H1 (cell line): ENCODE data around the gene CHST11. TPM values are rescaled to one million over a fixed set of nuclear protein-coding genes. Genes with fewer than 3 reads are reported as not detected.

Experiments
- CTCF ChIA-PET: fragments of 300-600 bp; sonication (Branson Sonifier 250); formaldehyde crosslinking; loops from one replicate; lab custom pipeline; 2021; ENCODE audit not compliant: partially characterized antibody; lab: Charles Lee
- POLR2A ChIA-PET: fragments of 300-600 bp; sonication (Branson Sonifier 250); formaldehyde crosslinking; loops from one replicate; lab custom pipeline; 2021; ENCODE audit warnings: inconsistent platforms; ENCODE audit not compliant: partially characterized antibody; lab: Charles Lee
- DNase-seq, 2 experiments: peaks; one replicate each; pipeline versions ENCODE4 v3.0.0 to v3.0.0-alpha.2; 2010 to 2022; ENCODE audit warnings: low spot score in 2 of 2, low read depth in 1 of 2, mixed read lengths in 1 of 2
- FAIRE-seq: peaks from 2 replicates; lab custom pipeline; 2011; peaks lifted over from hg19 to GRCh38; lab: Jason Lieb, UNC
- H2AFZ ChIP-seq: 2 replicates; pipeline ENCODE4 v1.8.1; 2012; ENCODE audit warnings: low read length, inconsistent platforms
- H2AK5ac ChIP-seq: 2 replicates; pipeline ENCODE4 v1.6.1; 2013; ENCODE audit warnings: low read depth, low read length
- H2BK120ac ChIP-seq: replicated peaks from 2 replicates; pipeline ENCODE3; 2013; ENCODE audit warnings: low read depth, low read length, inconsistent platforms
- H2BK12ac ChIP-seq: 2 replicates; pipeline ENCODE4 v1.6.1; 2013; ENCODE audit warnings: low read depth, low read length
- H2BK15ac ChIP-seq: 2 replicates; pipeline ENCODE4 v1.6.1; 2013; ENCODE audit warnings: low read length
- H2BK20ac ChIP-seq: 2 replicates; pipeline ENCODE4 v1.6.1; 2013; ENCODE audit warnings: low read length
- H2BK5ac ChIP-seq: 2 replicates; pipeline ENCODE4 v1.6.1; 2013; ENCODE audit warnings: low read depth, low read length
- H3K14ac ChIP-seq: 2 replicates; pipeline ENCODE4 v1.6.1; 2013; ENCODE audit warnings: inconsistent platforms; ENCODE audit not compliant: insufficient read length
- H3K18ac ChIP-seq: 2 replicates; pipeline ENCODE4 v1.6.1; 2013; ENCODE audit warnings: low read length; ENCODE audit errors: extremely low read depth
- H3K23ac ChIP-seq: 2 replicates; pipeline ENCODE4 v1.6.1; 2013; ENCODE audit warnings: inconsistent platforms; ENCODE audit not compliant: insufficient read length
- H3K23me2 ChIP-seq: 2 replicates; pipeline ENCODE4 v1.6.1; 2013; ENCODE audit warnings: low read depth, low read length
- H3K27ac ChIP-seq: 2 replicates; pipeline ENCODE4 v1.6.1; 2011; ENCODE audit warnings: low read depth, low read length, inconsistent platforms
- H3K27me3 ChIP-seq, 4 experiments: replicated peaks in 1 of 4; 1 replicate in 1 of 4; 2 replicates in 3 of 4; pipeline versions ENCODE4 v1.6.1 to v1.8.1; 2011 to 2013; ENCODE audit warnings: low read length in 3 of 4, mild to moderate bottlenecking in 3 of 4, inconsistent platforms in 2 of 4, mixed read lengths in 2 of 4, moderate library complexity in 1 of 4; ENCODE audit not compliant: control insufficient read depth in 3 of 4, insufficient read depth in 3 of 4; ENCODE audit errors: extremely low read depth in 1 of 4
- H3K36me3 ChIP-seq, 4 experiments: 2 replicates each; pipeline versions ENCODE4 v1.6.1 to v1.8.1; 2011 to 2013; ENCODE audit warnings: mild to moderate bottlenecking in 4 of 4, low read length in 3 of 4, moderate library complexity in 2 of 4, control low read depth in 1 of 4, inconsistent platforms in 1 of 4; ENCODE audit not compliant: insufficient read depth in 4 of 4, control insufficient read depth in 2 of 4
- H3K4ac ChIP-seq: replicated peaks from 2 replicates; pipeline ENCODE3; 2013; ENCODE audit warnings: low read length, low read depth, mixed read lengths, inconsistent platforms; ENCODE audit not compliant: insufficient read length
- H3K4me1 ChIP-seq, 4 experiments: replicated peaks in 1 of 4; 1 replicate in 1 of 4; 2 replicates in 3 of 4; pipeline versions ENCODE4 v1.6.1 to v1.8.1; 2011 to 2013; ENCODE audit warnings: low read length in 3 of 4, inconsistent platforms in 2 of 4, mixed read lengths in 1 of 4; ENCODE audit not compliant: insufficient read depth in 4 of 4, control insufficient read depth in 3 of 4
- H3K4me2 ChIP-seq, 2 experiments: 2 replicates each; pipeline versions ENCODE4 v1.6.1 to v1.8.1; 2011 to 2013; ENCODE audit warnings: low read depth in 2 of 2, low read length in 2 of 2, control low read depth in 1 of 2, inconsistent platforms in 1 of 2, mild to moderate bottlenecking in 1 of 2; ENCODE audit not compliant: insufficient read depth in 1 of 2
- H3K4me3 ChIP-seq, 4 experiments: fragments of 200-600, 300-600 bp in 1 of 4; sonication (generic), shearing (Covaris generic), sonication (Bioruptor Twin) in 1 of 4; 2 replicates each; pipeline versions ENCODE4 v1.5.1 to v1.8.1; 2011 to 2016; ENCODE audit warnings: low read length in 4 of 4, low read depth in 3 of 4, control low read depth in 2 of 4, inconsistent platforms in 2 of 4, mild to moderate bottlenecking in 2 of 4, mixed read lengths in 1 of 4, moderate library complexity in 1 of 4; ENCODE audit not compliant: insufficient read depth in 2 of 4; ENCODE audit errors: extremely low read depth in 1 of 4
- H3K56ac ChIP-seq: replicated peaks from 2 replicates; pipeline ENCODE3; 2013; ENCODE audit warnings: low read depth, mild to moderate bottlenecking, mixed read lengths, low read length, inconsistent platforms; ENCODE audit not compliant: insufficient read length
- H3K79me1 ChIP-seq: 2 replicates; pipeline ENCODE4 v1.6.1; 2013; ENCODE audit warnings: low read depth, low read length, control low read depth
- H3K79me2 ChIP-seq, 2 experiments: 2 replicates each; pipeline versions ENCODE4 v1.6.1 to v1.8.1; 2012 to 2013; ENCODE audit warnings: low read length in 2 of 2, mild to moderate bottlenecking in 2 of 2, inconsistent platforms in 1 of 2; ENCODE audit not compliant: insufficient read depth in 2 of 2, control insufficient read depth in 1 of 2
- H3K9ac ChIP-seq, 4 experiments: replicated peaks in 1 of 4; 1 replicate in 1 of 4; 2 replicates in 3 of 4; pipeline versions ENCODE4 v1.6.1 to v1.8.1; 2011 to 2013; ENCODE audit warnings: low read depth in 3 of 4, low read length in 3 of 4, control low read depth in 2 of 4, mild to moderate bottlenecking in 2 of 4, moderate library complexity in 2 of 4, inconsistent platforms in 1 of 4; ENCODE audit errors: extremely low read depth in 1 of 4
- H3K9me3 ChIP-seq, 2 experiments: 2 replicates each; pipeline versions ENCODE4 v1.6.1 to v1.8.1; 2012 to 2013; ENCODE audit warnings: mild to moderate bottlenecking in 2 of 2, moderate library complexity in 2 of 2, control low read depth in 1 of 2, inconsistent platforms in 1 of 2, low read depth in 1 of 2, low read length in 1 of 2, mixed read lengths in 1 of 2; ENCODE audit not compliant: insufficient read depth in 2 of 2
- H4K20me1 ChIP-seq, 2 experiments: replicated peaks in 1 of 2; 2 replicates each; pipeline versions ENCODE3 to v1.8.1; 2011 to 2013; ENCODE audit warnings: inconsistent platforms in 2 of 2, low read length in 2 of 2, mild to moderate bottlenecking in 1 of 2; ENCODE audit not compliant: insufficient read depth in 2 of 2, control insufficient read depth in 1 of 2
- H4K5ac ChIP-seq: 2 replicates; pipeline ENCODE4 v1.6.1; 2013; ENCODE audit warnings: low read length, low read depth, mixed read lengths, inconsistent platforms; ENCODE audit not compliant: insufficient read length
- H4K8ac ChIP-seq: 2 replicates; pipeline ENCODE4 v1.8.0; 2013; ENCODE audit warnings: mild to moderate bottlenecking, moderate library complexity, low read length, inconsistent platforms; ENCODE audit not compliant: insufficient read depth; ENCODE audit errors: extremely low read depth
- H4K91ac ChIP-seq: replicated peaks from 2 replicates; pipeline ENCODE3; 2013; ENCODE audit warnings: low read length, mixed read lengths, inconsistent platforms; ENCODE audit not compliant: insufficient read length
- KDM1A ChIP-seq: fragments of 200-600, 300-600 bp; sonication (generic); IDR thresholded peaks from 2 replicates; pipeline ENCODE4 v1.7.1; 2016; ENCODE audit warnings: mild to moderate bottlenecking, low read length, borderline replicate concordance
- TBP ChIP-seq: IDR thresholded peaks from 2 replicates; pipeline ENCODE4 v1.6.1; 2011; ENCODE audit warnings: low read depth, low read length, improper control_type of control experiment
- WGBS, 2 experiments: shearing (Covaris generic) in 1 of 2; methylation state at CpG; one replicate each; pipeline versions ENCODE4 v1.1.6 to v1.1.7; 2013 to 2015; ENCODE audit warnings: low lambda C conversion rate in 2 of 2, mixed read lengths in 2 of 2, inconsistent platforms in 1 of 2, low coverage in 1 of 2, missing lambda C conversion rate in 1 of 2; ENCODE audit not compliant: insufficient replicate concordance in 2 of 2, insufficient coverage in 1 of 2, insufficient read length in 1 of 2; ENCODE audit errors: extremely low coverage in 1 of 2, missing lambda C conversion rate in 1 of 2; 5-methylcytosine and 5-hydroxymethylcytosine counted together
- polyA plus RNA-seq, 7 experiments: library from polyadenylated mRNA; depleted of rRNA in 3 of 7; stranded (reverse) in 5 of 7; unstranded in 2 of 7; fragments of >200 nt in 5 of 7; fragments of 200-250 nt in 2 of 7; gene quantifications; 1 replicate in 5 of 7; 2 replicates in 1 of 7; 4 replicates in 1 of 7; pipeline versions ENCODE4 v1.2.1 to v1.2.3, GENCODE V29; 2011 to 2013; ENCODE audit warnings: missing spikeins in 2 of 7, mixed read lengths in 2 of 7
- total RNA-seq: library from RNA; stranded (reverse); fragmentation: NEBNext Ultra II Directional; extraction: Animal tissue kit (Norgen Biotek cat#: 25700); gene quantifications from 2 replicates; pipeline ENCODE4 v1.2.1, GENCODE V29; 2021

CHST11 gene
- total and polyA plus RNA-seq, 2 of the 8 experiments (the other 6 are each of a cell fraction or from before 2014, with no cell fraction given): 14.4 to 20.8 TPM

DNA sequence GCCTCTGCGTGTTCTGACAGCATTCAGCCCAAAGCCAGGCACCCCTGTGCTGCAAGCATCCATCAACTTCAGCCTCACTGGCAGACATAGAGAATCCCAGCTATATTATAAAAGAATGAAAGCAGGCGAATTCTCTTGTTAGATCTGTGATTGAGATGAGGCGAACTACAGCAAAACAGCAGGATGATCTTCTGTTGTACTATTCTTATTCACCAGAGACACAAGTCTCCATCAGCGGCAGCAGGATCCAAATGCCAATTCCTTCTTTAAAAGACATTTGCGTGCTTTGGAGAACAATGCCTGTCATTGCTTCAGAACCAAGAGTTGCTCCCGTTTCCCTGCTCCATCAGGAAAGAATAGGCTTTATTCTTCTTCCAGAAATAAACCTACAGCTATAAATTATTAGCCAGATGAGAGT, 312.4 kb downstream of the CHST11 start:
- Histone ChIP-seq H2BK12ac (no peak overlapping the region), H2AK5ac (no peak overlapping the region), H3K27ac (no peak overlapping the region), H3K18ac (no peak overlapping the region), H3K27me3 (no peaks in the 10 kb centered on the region), H3K9ac (no peak overlapping the region), H3K79me1 (no peaks in the 10 kb centered on the region), H3K23ac (no peak overlapping the region), H2BK5ac (no peak overlapping the region), H3K4me3 (no peak overlapping the region), H4K91ac (no peak overlapping the region), H4K20me1 (no peaks in the 10 kb centered on the region), H4K8ac (no peak overlapping the region), H2BK15ac (no peak overlapping the region), H3K4me2 (0 out of 4 replicates have a peak overlapping the region, but pooled peaks have one; percentile 6 to 11), H3K4ac (no peak overlapping the region), H3K14ac (no peak overlapping the region), H2BK20ac (no peak overlapping the region), H3K9me3 (no peaks in the 10 kb centered on the region), H3K36me3 (no peaks in the 10 kb centered on the region), H2AFZ (no peak overlapping the region), H2BK120ac (no peak overlapping the region), H3K4me1 (peaks cover 0 to 10% (median 0%) of the 10 kb centered on the region in 4 experiments; a peak in 4 of 7 replicates), H3K23me2 (no peaks in the 10 kb centered on the region; the same call in 1 of the 2 replicates), H4K5ac (no peak overlapping the region), H3K56ac (no peak overlapping the region), H3K79me2 (no peaks in the 10 kb centered on the region)
- peak; percentile 28; the same call in 1 of the 2 replicates for TF ChIP-seq TBP
- no peak for TF ChIP-seq KDM1A
- FAIRE-seq (peak; percentile 72), DNase-seq (peak in 1 of 2 experiments; percentile 41)
- ChIA-PET CTCF (interaction anchor here (1.3 to 5.2 kb wide), 5 partner anchors 8 to 387 kb away, joined by 3 to 34 read pairs (median 6); no protein-coding TSS in a partner anchor), POLR2A (no interaction called here)
- 40% methylated on average over 6 of the region's 6 CpGs; no CpG with 5 or more reads in 1 of the 2 experiments for WGBS, 2 experiments
